ENCODE results near the gene FUCA1. TPM values are rescaled to one million over a fixed set of nuclear protein-coding genes. Genes with fewer than 3 reads are reported as not detected.

Gene FUCA1
- total and polyA plus RNA-seq, 2 of the 4 experiments (the other 2 are of a cell fraction): 2.9 to 3.5 TPM

DNA sequence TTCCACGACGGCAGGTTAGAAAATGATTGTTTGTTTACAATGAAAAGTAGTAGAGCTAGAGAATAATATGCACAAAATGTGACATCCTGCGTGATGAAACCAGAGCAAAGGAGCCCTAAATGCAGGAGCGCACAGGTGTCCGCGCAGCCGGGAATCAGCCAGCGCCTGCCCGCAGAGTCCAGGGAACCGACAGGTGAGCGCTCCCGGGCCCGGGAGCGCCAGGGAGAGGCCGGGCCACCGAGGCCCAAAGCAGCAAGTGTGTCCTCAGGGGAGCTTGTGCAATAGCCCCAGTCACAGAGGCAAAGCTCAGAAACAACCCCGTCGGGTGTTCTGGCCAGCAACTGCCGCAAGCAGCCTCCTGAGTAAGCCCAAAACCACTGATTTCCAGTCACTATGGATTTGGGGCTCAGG, 66.7 kb downstream of the FUCA1 start:
- Histone ChIP-seq H2BK120ac (ENCODE audit: low read depth, low read length) (no peak overlapping the region), H3K4ac (ENCODE audit: low read depth, low read length) (peak overlapping the region; percentile 86), H3K23ac (ENCODE audit: low read depth, low read length) (peak overlapping the region; percentile 91; the same call in 1 of the 2 replicates), H2AK9ac (replicated peaks; ENCODE audit: low read depth, low read length, poor library complexity) (peak overlapping the region; percentile 98), H3K79me1 (ENCODE audit: low read depth in 1 of 2, low read length in 2 of 2) (peaks cover 17 to 37% of the 10 kb centered on the region in 2 experiments), H4K20me1 (ENCODE audit: insufficient read depth, low read length) (no peaks in the 10 kb centered on the region), H2AK5ac (ENCODE audit: low read depth, low read length) (peak overlapping the region; percentile 75), H3K9me3 (ENCODE audit: control insufficient read depth, insufficient read depth, low read length) (no peaks in the 10 kb centered on the region), H3K4me2 (ENCODE audit: low read depth, low read length) (peak overlapping the region; percentile 81), H3K4me1 (ENCODE audit: control insufficient read depth, insufficient read depth, low read length) (peaks cover 7% of the 10 kb centered on the region; the same call in 1 of the 2 replicates), H4K91ac (ENCODE audit: insufficient read depth, low read depth, low read length) (no peak overlapping the region), H4K5ac (ENCODE audit: low read depth, low read length) (no peak overlapping the region), H2AFZ (replicated peaks; ENCODE audit: low read length, poor library complexity) (peak overlapping the region; percentile 94), H2BK15ac (ENCODE audit: low read depth, low read length) (no peak overlapping the region), H3K27me3 (ENCODE audit: control insufficient read depth, insufficient read depth, low read length) (no peaks in the 10 kb centered on the region), H3K27ac (ENCODE audit: insufficient read depth, low read length) (peak overlapping the region; percentile 75; the same call in 1 of the 2 replicates), H3K9me1 (ENCODE audit: insufficient read depth, low read length) (peaks cover 12% of the 10 kb centered on the region; the same call in 1 of the 2 replicates), H3K36me3 (ENCODE audit: control insufficient read depth, insufficient read depth, low read length) (peaks cover 21% of the 10 kb centered on the region), H2BK20ac (ENCODE audit: low read depth, low read length) (no peak overlapping the region), H3K14ac (replicated peaks; ENCODE audit: low read depth, low read length) (peak overlapping the region; percentile 26), H3K18ac (ENCODE audit: low read depth, low read length) (no peak overlapping the region), H3K56ac (ENCODE audit: extremely low read depth, insufficient read depth, low read length) (peak overlapping the region; percentile 73), H3K4me3 (ENCODE audit: insufficient read depth, low read depth, low read length) (peak overlapping the region; percentile 54), H4K8ac (ENCODE audit: low read depth in 2 of 2, low read length in 2 of 2) (peak overlapping the region; percentile 63 to 93), H2BK5ac (ENCODE audit: low read depth, low read length, poor library complexity, severe bottlenecking) (no peak overlapping the region), H3K9ac (ENCODE audit: low read depth, low read length) (peak overlapping the region; percentile 54)
- intact Hi-C loops (cut with micrococcal nuclease) (no loop called here), in situ Hi-C loops (cut with MboI; ENCODE audit: low sequenced_read_pairs) (no loop called here), dilution Hi-C loops (cut with HindIII; ENCODE audit: low sequenced_read_pairs, unreplicated experiment) (no loop called here)
- CTCF ChIA-PET: no interaction called here
- BruUV-seq (replicated peaks): no TSS peak
- TF ChIP-seq CEBPB (IDR thresholded peaks at IDR 0.05; ENCODE audit: low read depth, low read length) (peak; percentile 51), SMC3 (IDR thresholded peaks at IDR 0.05; ENCODE audit: low read depth, low read length) (no peak), MAFK (IDR thresholded peaks at IDR 0.05; ENCODE audit: low read depth, low read length) (no peak), RCOR1 (IDR thresholded peaks at IDR 0.05; ENCODE audit: insufficient replicate concordance, low read length) (no peak), RFX5 (IDR thresholded peaks at IDR 0.05; ENCODE audit: low read depth, low read length) (no peak)
- TF ChIP-seq, protein P1, sequence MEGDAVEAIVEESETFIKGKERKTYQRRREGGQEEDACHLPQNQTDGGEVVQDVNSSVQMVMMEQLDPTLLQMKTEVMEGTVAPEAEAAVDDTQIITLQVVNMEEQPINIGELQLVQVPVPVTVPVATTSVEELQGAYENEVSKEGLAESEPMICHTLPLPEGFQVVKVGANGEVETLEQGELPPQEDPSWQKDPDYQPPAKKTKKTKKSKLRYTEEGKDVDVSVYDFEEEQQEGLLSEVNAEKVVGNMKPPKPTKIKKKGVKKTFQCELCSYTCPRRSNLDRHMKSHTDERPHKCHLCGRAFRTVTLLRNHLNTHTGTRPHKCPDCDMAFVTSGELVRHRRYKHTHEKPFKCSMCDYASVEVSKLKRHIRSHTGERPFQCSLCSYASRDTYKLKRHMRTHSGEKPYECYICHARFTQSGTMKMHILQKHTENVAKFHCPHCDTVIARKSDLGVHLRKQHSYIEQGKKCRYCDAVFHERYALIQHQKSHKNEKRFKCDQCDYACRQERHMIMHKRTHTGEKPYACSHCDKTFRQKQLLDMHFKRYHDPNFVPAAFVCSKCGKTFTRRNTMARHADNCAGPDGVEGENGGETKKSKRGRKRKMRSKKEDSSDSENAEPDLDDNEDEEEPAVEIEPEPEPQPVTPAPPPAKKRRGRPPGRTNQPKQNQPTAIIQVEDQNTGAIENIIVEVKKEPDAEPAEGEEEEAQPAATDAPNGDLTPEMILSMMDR (conservative IDR thresholded peaks at IDR 0.05; ENCODE audit: low read depth, low read length): no peak
- TF ChIP-seq, protein P2, sequence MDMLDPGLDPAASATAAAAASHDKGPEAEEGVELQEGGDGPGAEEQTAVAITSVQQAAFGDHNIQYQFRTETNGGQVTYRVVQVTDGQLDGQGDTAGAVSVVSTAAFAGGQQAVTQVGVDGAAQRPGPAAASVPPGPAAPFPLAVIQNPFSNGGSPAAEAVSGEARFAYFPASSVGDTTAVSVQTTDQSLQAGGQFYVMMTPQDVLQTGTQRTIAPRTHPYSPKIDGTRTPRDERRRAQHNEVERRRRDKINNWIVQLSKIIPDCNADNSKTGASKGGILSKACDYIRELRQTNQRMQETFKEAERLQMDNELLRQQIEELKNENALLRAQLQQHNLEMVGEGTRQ (IDR thresholded peaks at IDR 0.05; ENCODE audit: low read depth, low read length): no peak
- WGBS, 2 experiments (ENCODE audit: extremely low coverage in 2 of 2, insufficient read length in 1 of 2): 18% methylated on average over 7 of the region's 19 CpGs; no CpG with 5 or more reads in 1 of the 2 experiments
- ATAC-seq (ENCODE audit: low read depth) (no peak), DNase-seq (no peak)
- POLR2A ChIA-PET (ENCODE audit: unreplicated experiment): no interaction called here
